IPS-18a (cell line): ENCODE data around the gene FHIT.

Experiments
- H3K27ac ChIP-seq: one replicate; pipeline ENCODE4 v1.5.1; 2013; ENCODE audit warnings: low read length
- H3K27me3 ChIP-seq: one replicate; pipeline ENCODE4 v1.6.1; 2013; ENCODE audit warnings: mild to moderate bottlenecking, low read length; ENCODE audit not compliant: control insufficient read depth, insufficient read depth
- H3K36me3 ChIP-seq: one replicate; pipeline ENCODE4 v1.6.1; 2013; ENCODE audit warnings: low read depth, low read length; ENCODE audit not compliant: control insufficient read depth
- H3K4me1 ChIP-seq: one replicate; pipeline ENCODE4 v1.6.1; 2013; ENCODE audit warnings: low read depth, low read length; ENCODE audit not compliant: control insufficient read depth
- H3K4me3 ChIP-seq: one replicate; pipeline ENCODE4 v1.5.1; 2013; ENCODE audit warnings: low read length
- H3K9ac ChIP-seq: one replicate; pipeline ENCODE4 v1.6.1; 2013; ENCODE audit warnings: mild to moderate bottlenecking, low read length, moderate library complexity
- H3K9me3 ChIP-seq: one replicate; pipeline ENCODE4 v1.6.1; 2013; ENCODE audit warnings: low read depth, low read length; ENCODE audit not compliant: control insufficient read depth

FHIT gene

GRCh38 chr3:61141697-61142096, 109.6 kb downstream of the FHIT start:
- peaks cover 21% of the 10 kb centered on the region for H3K4me1 ChIP-seq
- no peaks in the 10 kb centered on the region for H3K36me3 ChIP-seq
- H3K27ac ChIP-seq: no peak overlapping the region
- peak overlapping the region; percentile 19 for H3K4me3 ChIP-seq
- H3K9ac ChIP-seq: peak overlapping the region; percentile 14
- no peaks in the 10 kb centered on the region for H3K9me3 ChIP-seq
- no peaks in the 10 kb centered on the region for H3K27me3 ChIP-seq

GRCh38 chr3:61141227-61141626, 110.0 kb downstream of the FHIT start:
- Histone ChIP-seq H3K9me3 (no peaks in the 10 kb centered on the region), H3K36me3 (no peaks in the 10 kb centered on the region), H3K27ac (no peak overlapping the region), H3K4me3 (peak overlapping the region; percentile 19), H3K27me3 (no peaks in the 10 kb centered on the region), H3K9ac (peak overlapping the region; percentile 14), H3K4me1 (peaks cover 21% of the 10 kb centered on the region)

- Histone ChIP-seq H3K9me3 (no peaks in the 10 kb centered on the region), H3K4me1 (peaks cover 21% of the 10 kb centered on the region), H3K4me3 (no peak overlapping the region), H3K36me3 (no peaks in the 10 kb centered on the region), H3K9ac (no peak overlapping the region), H3K27me3 (no peaks in the 10 kb centered on the region), H3K27ac (no peak overlapping the region)
Measured at GRCh38 chr3:61139686-61140085, 111.6 kb downstream of the FHIT start.

- H3K36me3 ChIP-seq: no peaks in the 10 kb centered on the region
- H3K27ac ChIP-seq: no peak overlapping the region
- no peak overlapping the region for H3K4me3 ChIP-seq
Measured at GRCh38 chr3:61138401-61138800, 112.9 kb downstream of the FHIT start.

GRCh38 chr3:61136191-61136590, 115.1 kb downstream of the FHIT start:
- no peak overlapping the region for H3K4me3 ChIP-seq
- H3K4me1 ChIP-seq: peaks cover 9% of the 10 kb centered on the region
- H3K27me3 ChIP-seq: no peaks in the 10 kb centered on the region
- H3K9me3 ChIP-seq: no peaks in the 10 kb centered on the region
- H3K27ac ChIP-seq: no peak overlapping the region
- no peaks in the 10 kb centered on the region for H3K36me3 ChIP-seq
- H3K9ac ChIP-seq: no peak overlapping the region

More at GRCh38 chr3:61138401-61138800, 112.9 kb downstream of the FHIT start:
- Histone ChIP-seq H3K9ac (no peak overlapping the region), H3K9me3 (no peaks in the 10 kb centered on the region), H3K4me1 (peaks cover 21% of the 10 kb centered on the region), H3K27me3 (no peaks in the 10 kb centered on the region)

GRCh38 chr3:61134532-61134931, 116.7 kb downstream of the FHIT start:
- no peaks in the 10 kb centered on the region for H3K9me3 ChIP-seq
- no peak overlapping the region for H3K4me3 ChIP-seq
- no peaks in the 10 kb centered on the region for H3K27me3 ChIP-seq
- no peak overlapping the region for H3K9ac ChIP-seq
- H3K4me1 ChIP-seq: no peaks in the 10 kb centered on the region
- no peaks in the 10 kb centered on the region for H3K36me3 ChIP-seq
- no peak overlapping the region for H3K27ac ChIP-seq

GRCh38 chr3:61132062-61132461, 119.2 kb downstream of the FHIT start:
- no peak overlapping the region for H3K27ac ChIP-seq
- no peaks in the 10 kb centered on the region for H3K9me3 ChIP-seq
- H3K4me1 ChIP-seq: no peaks in the 10 kb centered on the region
- no peak overlapping the region for H3K9ac ChIP-seq
- no peaks in the 10 kb centered on the region for H3K36me3 ChIP-seq
- H3K4me3 ChIP-seq: no peak overlapping the region
- H3K27me3 ChIP-seq: no peaks in the 10 kb centered on the region

GRCh38 chr3:61118830-61119229, 132.4 kb downstream of the FHIT start:
- Histone ChIP-seq H3K9me3 (no peaks in the 10 kb centered on the region), H3K4me3 (no peak overlapping the region), H3K27me3 (no peaks in the 10 kb centered on the region), H3K4me1 (no peaks in the 10 kb centered on the region), H3K36me3 (no peaks in the 10 kb centered on the region), H3K27ac (no peak overlapping the region), H3K9ac (no peak overlapping the region)

- no peak overlapping the region for H3K4me3 ChIP-seq
- H3K9ac ChIP-seq: no peak overlapping the region
- H3K4me1 ChIP-seq: no peaks in the 10 kb centered on the region
- no peaks in the 10 kb centered on the region for H3K27me3 ChIP-seq
- H3K9me3 ChIP-seq: no peaks in the 10 kb centered on the region
- H3K27ac ChIP-seq: no peak overlapping the region
- no peaks in the 10 kb centered on the region for H3K36me3 ChIP-seq
Measured at GRCh38 chr3:61117045-61117898, 134.0 kb downstream of the FHIT start.

- no peaks in the 10 kb centered on the region for H3K27me3 ChIP-seq
- no peak overlapping the region for H3K27ac ChIP-seq
- H3K4me1 ChIP-seq: no peaks in the 10 kb centered on the region
- no peak overlapping the region for H3K9ac ChIP-seq
- H3K4me3 ChIP-seq: no peak overlapping the region
- no peaks in the 10 kb centered on the region for H3K9me3 ChIP-seq
- H3K36me3 ChIP-seq: no peaks in the 10 kb centered on the region
Measured at GRCh38 chr3:61114316-61114953, 136.8 kb downstream of the FHIT start.

- Histone ChIP-seq H3K4me3 (no peak overlapping the region), H3K36me3 (no peaks in the 10 kb centered on the region), H3K9ac (no peak overlapping the region), H3K27ac (no peak overlapping the region), H3K4me1 (no peaks in the 10 kb centered on the region), H3K27me3 (no peaks in the 10 kb centered on the region), H3K9me3 (no peaks in the 10 kb centered on the region)
Measured at GRCh38 chr3:61111825-61112224, 139.4 kb downstream of the FHIT start.

- Histone ChIP-seq H3K4me1 (no peaks in the 10 kb centered on the region), H3K27me3 (no peaks in the 10 kb centered on the region), H3K4me3 (no peak overlapping the region), H3K9ac (no peak overlapping the region), H3K9me3 (no peaks in the 10 kb centered on the region), H3K36me3 (no peaks in the 10 kb centered on the region), H3K27ac (no peak overlapping the region)
Measured at GRCh38 chr3:61110576-61110975, 140.7 kb downstream of the FHIT start.
